HEK293 (cell line): ENCODE data around the gene EXOG.

Source experiments
- AEBP2 ChIP-seq: fragments of 450-650 bp; formaldehyde crosslinking; IDR thresholded peaks from 2 replicates; pipeline ENCODE4 v1.5.1; 2016; ENCODE audit warnings: missing biosample characterization, missing genetic modification characterization, borderline replicate concordance
- KLF16 ChIP-seq: fragments of 450-650 bp; formaldehyde crosslinking; IDR thresholded peaks from 2 replicates; pipeline ENCODE4 v1.5.1; 2017; ENCODE audit warnings: missing biosample characterization, missing genetic modification characterization
- KLF7 ChIP-seq: fragments of 450-650 bp; formaldehyde crosslinking; IDR thresholded peaks from 2 replicates; pipeline ENCODE4 v1.5.1; 2016; ENCODE audit warnings: missing biosample characterization, missing genetic modification characterization, borderline replicate concordance
- MEIS1 ChIP-seq: sonication (generic); formaldehyde crosslinking; IDR thresholded peaks from 2 replicates; pipeline ENCODE4 v1.8.1; 2022; ENCODE audit warnings: missing genetic modification reagents, mild to moderate bottlenecking, borderline replicate concordance
- PATZ1 ChIP-seq: fragments of 450-650 bp; formaldehyde crosslinking; IDR thresholded peaks from 2 replicates; pipeline ENCODE4 v1.5.1; 2016; ENCODE audit warnings: missing biosample characterization, missing genetic modification characterization
- PRDM1 ChIP-seq: fragments of 450-650 bp; formaldehyde crosslinking; IDR thresholded peaks from 2 replicates; pipeline ENCODE4; 2016; ENCODE audit warnings: missing biosample characterization, missing genetic modification characterization
- SALL2 ChIP-seq: fragments of 450-650 bp; formaldehyde crosslinking; IDR thresholded peaks from 2 replicates; pipeline ENCODE4 v1.5.0; 2017; ENCODE audit warnings: missing biosample characterization, mild to moderate bottlenecking, missing genetic modification characterization, borderline replicate concordance
- SCRT1 ChIP-seq: fragments of 450-650 bp; formaldehyde crosslinking; IDR thresholded peaks from 2 replicates; pipeline ENCODE4 v1.5.1; 2016; ENCODE audit warnings: missing biosample characterization, missing genetic modification characterization, borderline replicate concordance
- TCF7L2 ChIP-seq: IDR thresholded peaks from 2 replicates; pipeline ENCODE4 v1.6.1; 2011; ENCODE audit warnings: low read depth, mild to moderate bottlenecking, inconsistent platforms, low read length, moderate library complexity, borderline replicate concordance
- ZFHX2 ChIP-seq: fragments of 450-650 bp; formaldehyde crosslinking; conservative IDR thresholded peaks from 2 replicates; pipeline ENCODE4 v1.5.1; 2016; ENCODE audit warnings: missing biosample characterization, missing genetic modification characterization
- ZNF112 ChIP-seq: fragments of 450-650 bp; formaldehyde crosslinking; IDR thresholded peaks from 2 replicates; pipeline ENCODE4 v1.5.0; 2017; ENCODE audit warnings: missing biosample characterization, missing genetic modification characterization
- ZNF121 ChIP-seq: fragments of 450-650 bp; formaldehyde crosslinking; IDR thresholded peaks from 2 replicates; pipeline ENCODE4 v1.5.1; 2016; ENCODE audit warnings: missing biosample characterization, missing genetic modification characterization
- ZNF146 ChIP-seq: fragments of 450-650 bp; formaldehyde crosslinking; IDR thresholded peaks from 2 replicates; pipeline ENCODE4 v1.5.1; 2016; ENCODE audit warnings: missing biosample characterization, missing genetic modification characterization
- ZNF155 ChIP-seq: fragments of 450-650 bp; formaldehyde crosslinking; IDR thresholded peaks from 2 replicates; pipeline ENCODE4 v1.5.1; 2016; ENCODE audit warnings: missing biosample characterization, missing genetic modification characterization
- ZNF19 ChIP-seq: fragments of 450-650 bp; formaldehyde crosslinking; IDR thresholded peaks from 2 replicates; pipeline ENCODE4; 2016; ENCODE audit warnings: missing biosample characterization, missing genetic modification characterization, low read depth
- ZNF223 ChIP-seq: fragments of 450-650 bp; formaldehyde crosslinking; IDR thresholded peaks from 2 replicates; pipeline ENCODE4 v1.5.1; 2016; ENCODE audit warnings: missing biosample characterization, missing genetic modification characterization
- ZNF26 ChIP-seq: fragments of 450-650 bp; formaldehyde crosslinking; IDR thresholded peaks from 2 replicates; pipeline ENCODE4 v1.5.1; 2016; ENCODE audit warnings: missing biosample characterization, missing genetic modification characterization
- ZNF292 ChIP-seq: fragments of 450-650 bp; formaldehyde crosslinking; IDR thresholded peaks from 2 replicates; pipeline ENCODE4 v1.5.1; 2016; ENCODE audit warnings: low read depth, missing biosample characterization, missing genetic modification characterization, borderline replicate concordance
- ZNF311 ChIP-seq: fragments of 450-650 bp; formaldehyde crosslinking; IDR thresholded peaks from 2 replicates; pipeline ENCODE4 v1.5.1; 2017; ENCODE audit warnings: missing biosample characterization, missing genetic modification characterization, borderline replicate concordance
- ZNF324 ChIP-seq: fragments of 450-650 bp; formaldehyde crosslinking; IDR thresholded peaks from 2 replicates; pipeline ENCODE4 v1.5.1; 2016; ENCODE audit warnings: missing biosample characterization, missing genetic modification characterization
- ZNF362 ChIP-seq: fragments of 450-650 bp; formaldehyde crosslinking; IDR thresholded peaks from 2 replicates; pipeline ENCODE4 v1.5.1; 2016; ENCODE audit warnings: missing biosample characterization, missing genetic modification characterization
- ZNF37A ChIP-seq: fragments of 450-650 bp; IDR thresholded peaks from 2 replicates; pipeline ENCODE4 v1.5.1; 2018; ENCODE audit warnings: missing biosample characterization, missing genetic modification characterization
- ZNF391 ChIP-seq: fragments of 450-650 bp; formaldehyde crosslinking; IDR thresholded peaks from 2 replicates; pipeline ENCODE4 v1.5.1; 2016; ENCODE audit warnings: low read depth, missing biosample characterization, missing genetic modification characterization, borderline replicate concordance
- ZNF416 ChIP-seq: fragments of 450-650 bp; formaldehyde crosslinking; IDR thresholded peaks from 2 replicates; pipeline ENCODE4 v1.5.1; 2016; ENCODE audit warnings: missing biosample characterization, missing genetic modification characterization
- ZNF48 ChIP-seq: fragments of 450-650 bp; formaldehyde crosslinking; IDR thresholded peaks from 2 replicates; pipeline ENCODE4 v1.5.1; 2016; ENCODE audit warnings: missing biosample characterization, missing genetic modification characterization
- ZNF501 ChIP-seq: fragments of 450-650 bp; formaldehyde crosslinking; IDR thresholded peaks from 2 replicates; pipeline ENCODE4 v1.5.1; 2016; ENCODE audit warnings: missing biosample characterization, missing genetic modification characterization
- ZNF529 ChIP-seq: fragments of 450-650 bp; formaldehyde crosslinking; IDR thresholded peaks from 2 replicates; pipeline ENCODE4 v1.5.1; 2017; ENCODE audit warnings: missing genetic modification characterization, missing biosample characterization; ENCODE audit not compliant: insufficient replicate concordance
- ZNF555 ChIP-seq: fragments of 450-650 bp; formaldehyde crosslinking; conservative IDR thresholded peaks from 2 replicates; pipeline ENCODE4 v1.5.1; 2017; ENCODE audit warnings: missing biosample characterization, mild to moderate bottlenecking, missing genetic modification characterization, inconsistent platforms
- ZNF560 ChIP-seq: fragments of 450-650 bp; formaldehyde crosslinking; IDR thresholded peaks from 2 replicates; pipeline ENCODE4 v1.5.1; 2017; ENCODE audit warnings: missing biosample characterization, missing genetic modification characterization, borderline replicate concordance
- ZNF621 ChIP-seq: fragments of 450-650 bp; formaldehyde crosslinking; IDR thresholded peaks from 2 replicates; pipeline ENCODE4 v1.5.1; 2017; ENCODE audit warnings: missing biosample characterization, missing genetic modification characterization
- ZNF623 ChIP-seq: fragments of 450-650 bp; formaldehyde crosslinking; IDR thresholded peaks from 2 replicates; pipeline ENCODE4 v1.5.1; 2016; ENCODE audit warnings: missing biosample characterization, missing genetic modification characterization
- ZNF658 ChIP-seq: fragments of 450-650 bp; formaldehyde crosslinking; IDR thresholded peaks from 2 replicates; pipeline ENCODE4; 2016; ENCODE audit warnings: missing biosample characterization, missing genetic modification characterization
- ZNF660 ChIP-seq: fragments of 450-650 bp; IDR thresholded peaks from 2 replicates; pipeline ENCODE4 v1.5.1; 2018; ENCODE audit warnings: missing biosample characterization, mild to moderate bottlenecking, missing genetic modification characterization
- ZNF677 ChIP-seq: fragments of 450-650 bp; IDR thresholded peaks from 2 replicates; pipeline ENCODE4 v1.5.0; 2018; ENCODE audit warnings: missing biosample characterization, mild to moderate bottlenecking, missing genetic modification characterization, moderate library complexity
- ZNF707 ChIP-seq: fragments of 450-650 bp; formaldehyde crosslinking; IDR thresholded peaks from 2 replicates; pipeline ENCODE4 v1.5.1; 2016; ENCODE audit warnings: missing biosample characterization, missing genetic modification characterization
- ZSCAN30 ChIP-seq: fragments of 450-650 bp; IDR thresholded peaks from 2 replicates; pipeline ENCODE4 v1.5.1; 2018; ENCODE audit warnings: missing biosample characterization, mild to moderate bottlenecking, missing genetic modification characterization, moderate library complexity

EXOG gene

DNA sequence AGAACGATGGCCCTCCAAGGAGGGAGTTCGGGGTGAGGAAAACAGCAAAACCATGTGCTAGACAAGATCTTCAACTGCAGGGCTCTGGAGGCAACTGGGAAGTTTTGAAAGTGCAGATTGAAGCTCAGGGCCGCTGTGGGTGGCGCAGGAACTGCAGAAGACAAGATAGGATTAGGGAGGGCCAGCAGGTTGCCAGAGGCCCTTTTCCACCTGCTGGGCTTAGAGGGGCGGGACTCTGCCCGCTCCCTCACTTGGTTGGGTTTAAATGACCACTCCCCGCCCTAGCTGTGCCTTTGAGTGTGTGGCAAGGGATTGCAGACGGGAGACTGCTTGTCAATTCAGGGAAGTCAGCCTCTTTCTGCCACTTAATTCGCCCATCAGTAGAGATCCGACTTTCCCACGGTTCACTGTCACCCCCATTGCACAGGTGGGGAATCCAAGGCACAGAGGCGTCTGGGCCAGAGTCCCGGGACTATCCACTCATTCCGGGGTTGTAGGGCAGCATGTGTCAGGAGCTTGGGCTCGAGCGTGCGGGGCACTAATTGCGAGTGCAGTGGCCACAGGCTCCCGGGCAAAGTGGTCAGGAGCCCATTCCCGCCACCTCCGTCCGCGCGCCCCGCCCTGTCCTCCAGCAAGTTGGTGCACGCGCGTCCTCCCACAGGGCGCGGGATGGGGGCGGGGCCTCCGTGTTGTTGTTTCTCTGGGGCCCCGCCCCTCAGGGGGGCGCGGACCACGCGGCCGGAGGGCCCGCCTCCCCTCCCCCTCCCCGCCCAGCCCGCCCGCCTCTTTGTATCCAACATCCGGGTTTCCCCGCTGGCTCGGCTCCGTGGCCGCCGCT lies 42.8 kb upstream of the EXOG start, which contains the start of gene ACVR2B (continued):
- no peak for TF ChIP-seq ZNF292
- TF ChIP-seq ZNF26 = no peak
- TF ChIP-seq ZNF623 (tag by site-specific recombination) = no peak
- no peak for TF ChIP-seq ZNF555 (tag by site-specific recombination)
- TF ChIP-seq ZFHX2 (tag by site-specific recombination) = peak; percentile 60
- TF ChIP-seq SCRT1 (tag by site-specific recombination) = no peak
- no peak for TF ChIP-seq KLF7
- no peak for TF ChIP-seq ZNF529 (tag by site-specific recombination)
- TF ChIP-seq ZNF362 (tag by site-specific recombination) = no peak
- TF ChIP-seq ZSCAN30 (tag by site-specific recombination) = no peak
- TF ChIP-seq ZNF121 (tag by site-specific recombination) = peak; percentile 48; the same call in 1 of the 2 replicates
- no peak for TF ChIP-seq ZNF37A (tag by site-specific recombination)
- no peak for TF ChIP-seq ZNF155 (tag by site-specific recombination)
- no peak for TF ChIP-seq ZNF501 (tag by site-specific recombination)
- no peak for TF ChIP-seq ZNF677 (tag by site-specific recombination)
- TF ChIP-seq AEBP2 (tag by site-specific recombination) = no peak
- TF ChIP-seq ZNF324 = no peak
- TF ChIP-seq ZNF48 (tag by site-specific recombination) = no peak
- no peak for TF ChIP-seq ZNF560 (tag by site-specific recombination)
- TF ChIP-seq ZNF112 (tag by site-specific recombination) = no peak
- no peak for TF ChIP-seq SALL2 (tag by site-specific recombination)
- TF ChIP-seq ZNF621 (tag by site-specific recombination) = no peak
- TF ChIP-seq ZNF660 = no peak
- no peak for TF ChIP-seq ZNF223 (tag by site-specific recombination)
- TF ChIP-seq ZNF391 (tag by site-specific recombination) = no peak
- TF ChIP-seq ZNF146 = no peak
- no peak for TF ChIP-seq TCF7L2
- no peak for TF ChIP-seq ZNF658
- no peak for TF ChIP-seq PRDM1 (tag by site-specific recombination)
- TF ChIP-seq KLF16 (tag by site-specific recombination) = no peak
- no peak for TF ChIP-seq ZNF707 (tag by site-specific recombination)
- peak; percentile 51; the same call in 1 of the 2 replicates for TF ChIP-seq PATZ1 (tag by site-specific recombination)
- TF ChIP-seq ZNF416 (tag by site-specific recombination) = no peak
- no peak for TF ChIP-seq MEIS1 (CRISPR knock-in tag)
- TF ChIP-seq ZNF19 (tag by site-specific recombination) = no peak
- no peak for TF ChIP-seq ZNF311 (tag by site-specific recombination)
